Ovary (tissue), 9 donors: Measurements from ENCODE around the gene ARL2BP. TPM values are rescaled to one million over a fixed set of nuclear protein-coding genes. Genes with fewer than 3 reads are reported as not detected.

Experiments
- DNase-seq, 5 donors: peaks; one replicate each; pipeline ENCODE4 v3.0.0-alpha.2; 2019 to 2020
- H3K27ac ChIP-seq, 2 donors: fragments of 200-600 bp; one replicate each; pipeline versions ENCODE4 v1.5.1 to v1.8.0; 2019 to 2022
- H3K27me3 ChIP-seq: fragments of 200-600 bp; one replicate; pipeline ENCODE4 v1.8.0; 2022
- H3K36me3 ChIP-seq: fragments of 200-600 bp; sonication (generic); one replicate; pipeline ENCODE4 v1.5.1; 2019
- H3K4me1 ChIP-seq: one replicate; pipeline ENCODE4 v1.8.1; 2013; ENCODE audit warnings: mild to moderate bottlenecking, moderate library complexity; ENCODE audit not compliant: insufficient read depth
- H3K4me3 ChIP-seq: fragments of 200-600 bp; sonication (generic); one replicate; pipeline ENCODE4 v1.5.1; 2017
- H3K9me3 ChIP-seq, 2 donors: fragments of 200-600 bp in 1 of 2; sonication (generic) in 1 of 2; one replicate each; pipeline versions ENCODE4 v1.5.1 to v1.8.1; 2013 to 2019; ENCODE audit warnings: mild to moderate bottlenecking in 1 of 2, moderate library complexity in 1 of 2
- EP300 ChIP-seq: sonication (generic); formaldehyde crosslinking; IDR thresholded peaks from one replicate; pipeline ENCODE4 v1.6.1; 2017; ENCODE audit warnings: antibody characterized with exemption
- POLR2A ChIP-seq: fragments of 450-650 bp; IDR thresholded peaks from one replicate; pipeline ENCODE4 v1.6.1; 2017; ENCODE audit warnings: antibody characterized with exemption, mild to moderate bottlenecking, moderate library complexity
- WGBS, 3 donors: extraction: QIAGEN DNeasy Blood & Tissue Kit in 1 of 3; methylation state at CpG; one replicate each; pipeline versions ENCODE4 v1.1.5 to v1.1.7; 2013 to 2017; 5-methylcytosine and 5-hydroxymethylcytosine counted together
- intact Hi-C, 4 donors: fragments of 100-400 bp; cut with DNase I; formaldehyde crosslinking; loops; one replicate each; pipeline versions ENCODE4 v1.11.0 to v1.15.1; 2022 to 2023
- polyA plus RNA-seq, 2 donors: library from polyadenylated mRNA; stranded (reverse); fragments of 200-250 nt in 1 of 2; fragments of 350-450 nt in 1 of 2; fragmentation: Illumina TruSeq in 1 of 2; extraction: RNeasy Lipid Tissue Mini Kit (QIAGEN cat#74804) in 1 of 2; gene quantifications; one replicate each; pipeline ENCODE4 v1.2.3, GENCODE V29; 2013 to 2014
- total RNA-seq, 7 donors: library from RNA; depleted of rRNA in 2 of 7; stranded (reverse); fragments of >200 nt in 2 of 7; fragmentation: NEBNext Ultra II Directional in 3 of 7; extraction: Animal tissue kit (Norgen Biotek cat#: 25700) in 3 of 7; gene quantifications; one replicate each; pipeline versions ENCODE4 v1.1.0 to v1.2.4, GENCODE V29; 2016 to 2023
- TF ChIP-seq, protein P1 (sequence below), 3 donors: fragments of 450-650 bp in 2 of 3; fragments of 200-600 bp in 1 of 3; IDR thresholded peaks; one replicate each; pipeline versions ENCODE4 v1.5.1 to v1.8.0; 2016 to 2022; ENCODE audit warnings: antibody characterized with exemption in 3 of 3, mild to moderate bottlenecking in 1 of 3
- donor health status: DM: no; HTN: no; CAD: no; lungs with moderate emphysema.
- donor health status: DM: no; HTN: no; CAD: no.
- donor health status: Bipolar disorder and iron deficiency.
- donor health status: DM: yes; HTN: yes; CAD: no.
- donor health status: DM: no; HTN: no; CAD: no.
- donor health status: DM: yes; HTN: yes; CAD: no.

Gene ARL2BP
- total and polyA plus RNA-seq, 9 donors: 45.3 to 88.0 (median 57.7) TPM

DNA sequence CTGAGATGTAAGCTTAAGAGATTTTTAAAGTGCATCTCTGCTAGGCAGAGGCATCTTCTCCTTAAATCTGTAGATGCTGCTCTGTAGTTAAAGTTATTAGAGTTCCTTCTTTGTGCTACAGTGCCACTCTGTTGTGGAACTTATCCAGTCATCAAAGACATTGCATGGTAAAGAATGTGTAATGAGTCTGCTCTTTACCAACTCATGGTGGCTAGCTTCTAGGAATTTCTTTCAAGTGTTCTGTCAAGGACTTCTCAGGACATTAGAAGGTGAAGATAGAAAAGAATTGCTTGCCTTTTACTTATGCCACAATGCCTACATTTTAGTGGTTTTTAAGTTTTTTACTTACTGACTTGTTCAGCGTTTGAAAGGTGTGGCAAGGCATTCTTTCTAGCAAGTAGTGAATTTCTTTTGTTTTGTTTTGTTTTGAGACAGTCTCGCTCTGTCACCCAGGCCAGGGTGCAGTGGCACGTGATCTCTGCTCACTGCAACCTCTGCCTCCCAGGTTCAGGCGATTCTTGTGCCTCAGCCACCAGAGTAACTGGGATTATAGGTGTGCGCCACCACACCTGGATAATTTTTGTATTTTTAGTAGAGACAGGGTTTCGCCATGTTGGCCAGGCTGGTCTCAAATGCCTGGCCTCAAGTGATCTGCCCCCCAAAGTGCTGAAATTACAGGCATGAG, 20.3 kb upstream of the ARL2BP start:
- TF ChIP-seq POLR2A (no peak), EP300 (no peak)
- TF ChIP-seq, protein P1, sequence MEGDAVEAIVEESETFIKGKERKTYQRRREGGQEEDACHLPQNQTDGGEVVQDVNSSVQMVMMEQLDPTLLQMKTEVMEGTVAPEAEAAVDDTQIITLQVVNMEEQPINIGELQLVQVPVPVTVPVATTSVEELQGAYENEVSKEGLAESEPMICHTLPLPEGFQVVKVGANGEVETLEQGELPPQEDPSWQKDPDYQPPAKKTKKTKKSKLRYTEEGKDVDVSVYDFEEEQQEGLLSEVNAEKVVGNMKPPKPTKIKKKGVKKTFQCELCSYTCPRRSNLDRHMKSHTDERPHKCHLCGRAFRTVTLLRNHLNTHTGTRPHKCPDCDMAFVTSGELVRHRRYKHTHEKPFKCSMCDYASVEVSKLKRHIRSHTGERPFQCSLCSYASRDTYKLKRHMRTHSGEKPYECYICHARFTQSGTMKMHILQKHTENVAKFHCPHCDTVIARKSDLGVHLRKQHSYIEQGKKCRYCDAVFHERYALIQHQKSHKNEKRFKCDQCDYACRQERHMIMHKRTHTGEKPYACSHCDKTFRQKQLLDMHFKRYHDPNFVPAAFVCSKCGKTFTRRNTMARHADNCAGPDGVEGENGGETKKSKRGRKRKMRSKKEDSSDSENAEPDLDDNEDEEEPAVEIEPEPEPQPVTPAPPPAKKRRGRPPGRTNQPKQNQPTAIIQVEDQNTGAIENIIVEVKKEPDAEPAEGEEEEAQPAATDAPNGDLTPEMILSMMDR (IDR thresholded peaks at IDR 0.05): no peak
- Histone ChIP-seq H3K27ac (no peak overlapping the region), H3K9me3 (no peaks in the 10 kb centered on the region), H3K36me3 (no peaks in the 10 kb centered on the region), H3K4me1 (no peaks in the 10 kb centered on the region), H3K27me3 (no peaks in the 10 kb centered on the region), H3K4me3 (no peak overlapping the region)
- intact Hi-C loops: no loop called here
- DNase-seq: no peak
- 87 to 99% (median 93%) methylated on average over 6 of the region's 6 CpGs for WGBS, 3 donors

DNA sequence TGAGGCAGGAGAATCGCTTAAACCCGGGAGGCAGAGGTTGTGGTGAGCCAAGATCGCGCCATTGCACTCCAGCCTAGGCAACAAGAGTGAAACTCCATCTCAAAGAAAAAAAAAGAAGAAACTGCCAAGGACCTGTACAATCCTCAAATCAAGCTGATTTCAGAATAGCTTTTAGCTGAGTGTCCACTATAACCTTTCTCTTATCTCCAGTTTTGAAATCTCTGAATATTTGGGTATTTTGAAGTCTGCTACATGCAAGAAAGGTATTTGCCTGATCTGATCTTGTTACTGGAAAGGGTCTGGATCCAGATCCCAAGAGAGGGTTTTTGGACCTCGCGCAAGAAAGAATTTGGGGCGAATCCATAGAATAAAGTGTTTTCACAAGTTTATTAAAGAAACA, 19.1 kb upstream of the ARL2BP start:
- Histone ChIP-seq H3K4me1 (no peaks in the 10 kb centered on the region), H3K4me3 (no peak overlapping the region), H3K9me3 (no peaks in the 10 kb centered on the region), H3K36me3 (no peaks in the 10 kb centered on the region), H3K27me3 (no peaks in the 10 kb centered on the region), H3K27ac (no peak overlapping the region)
- TF ChIP-seq, protein P1 (IDR thresholded peaks at IDR 0.05): no peak
- TF ChIP-seq EP300: no peak
- no peak for TF ChIP-seq POLR2A
- no peak for DNase-seq
- intact Hi-C loops: no loop called here
- 97 to 98% (median 97%) methylated on average over 7 of the region's 7 CpGs for WGBS, 3 donors

DNA sequence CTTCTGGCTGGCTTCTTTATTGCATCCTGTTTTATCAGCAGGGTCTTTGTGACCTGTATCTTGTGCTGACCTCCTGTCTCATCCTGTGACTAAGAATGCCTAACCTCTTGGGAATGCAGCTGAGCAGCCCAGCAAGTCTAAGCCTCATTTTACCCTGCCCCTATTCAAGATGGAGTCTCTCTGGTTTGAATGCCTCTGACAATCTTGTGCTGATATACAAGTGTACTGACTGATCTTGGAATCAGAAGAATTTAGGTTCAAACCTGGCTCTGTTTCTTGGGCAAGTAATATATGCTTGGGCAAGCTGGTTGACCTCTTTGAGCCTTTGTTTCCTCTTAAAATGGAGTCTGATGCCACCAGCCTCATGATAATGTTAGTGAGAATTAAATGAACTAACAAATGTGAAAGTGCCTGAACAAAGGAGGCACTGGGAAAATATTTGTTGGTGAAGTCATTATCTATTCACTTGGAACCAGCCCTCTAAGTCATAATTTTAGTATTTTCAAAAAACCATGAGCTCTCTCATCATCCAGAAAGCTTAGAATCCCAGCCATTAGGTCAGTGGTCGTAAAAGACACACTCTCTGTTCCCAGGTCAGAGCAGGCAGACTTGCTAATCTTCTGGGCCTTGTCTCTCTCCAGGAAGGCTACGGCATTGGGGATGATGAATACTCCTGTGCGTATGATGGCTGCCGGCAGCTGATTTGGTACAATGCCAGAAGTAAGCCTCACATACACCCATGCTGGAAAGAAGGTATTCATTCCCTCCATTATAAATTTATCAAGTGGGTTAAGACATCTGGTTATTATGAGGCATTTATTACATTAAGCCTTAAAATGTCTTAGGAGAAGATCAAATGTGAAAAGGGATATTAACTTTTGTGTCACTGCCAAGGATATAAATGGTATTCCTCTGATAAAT, 18.1 kb upstream of the ARL2BP start:
- H3K4me1 ChIP-seq: no peaks in the 10 kb centered on the region
- DNase-seq: no peak

DNA sequence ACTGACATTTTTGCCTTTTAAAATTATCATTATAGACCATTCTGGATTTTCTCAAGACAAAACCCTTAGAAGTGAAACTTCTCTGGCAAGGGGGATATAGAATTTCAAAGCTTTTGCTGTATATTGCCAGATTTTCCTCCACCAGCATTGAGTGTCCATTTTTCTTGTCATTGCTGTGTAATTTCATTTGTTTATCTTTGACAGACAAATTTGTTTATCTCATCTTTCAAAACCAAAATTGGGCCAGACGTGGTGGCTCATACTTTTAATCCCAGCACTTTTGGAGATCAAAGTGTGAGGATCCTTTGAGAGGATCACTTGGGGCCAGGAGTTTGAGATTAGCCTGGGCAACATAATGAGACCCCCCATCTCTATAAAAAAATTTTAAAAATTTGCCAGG, 16.0 kb upstream of the ARL2BP start:
- 78 to 90% (median 84%) methylated on average over 1 of the region's 1 CpG for WGBS, 3 donors

More for the DNA sequence above, 18.1 kb upstream of the ARL2BP start:
- TF ChIP-seq POLR2A (no peak), EP300 (no peak)
- TF ChIP-seq, protein P1 (IDR thresholded peaks at IDR 0.05): no peak
- H3K9me3 ChIP-seq: no peaks in the 10 kb centered on the region
- intact Hi-C loops: no loop called here
- no peaks in the 10 kb centered on the region for H3K27me3 ChIP-seq
- no peaks in the 10 kb centered on the region for H3K36me3 ChIP-seq
- WGBS, 3 donors: 68 to 90% (median 87%) methylated on average over 4 of the region's 4 CpGs
- H3K27ac ChIP-seq: no peak overlapping the region
- H3K4me3 ChIP-seq: no peak overlapping the region

More for the DNA sequence above, 16.0 kb upstream of the ARL2BP start:
- H3K36me3 ChIP-seq: no peaks in the 10 kb centered on the region
- H3K4me1 ChIP-seq: no peaks in the 10 kb centered on the region
- DNase-seq: no peak
- no peak overlapping the region for H3K27ac ChIP-seq
- H3K4me3 ChIP-seq: no peak overlapping the region
- TF ChIP-seq POLR2A (no peak), EP300 (no peak)
- TF ChIP-seq, protein P1 (IDR thresholded peaks at IDR 0.05): no peak
- H3K27me3 ChIP-seq: no peaks in the 10 kb centered on the region
- H3K9me3 ChIP-seq: no peaks in the 10 kb centered on the region
- intact Hi-C loops: no loop called here
